ENCODE measurements around the gene ZNF518A. TPM values are rescaled to one million over a fixed set of nuclear protein-coding genes. Genes with fewer than 3 reads are reported as not detected.

ZNF518A gene
- total RNA-seq, 2 donors from 2014 or later, result 26.6 to 34.7 TPM

Other genes with a start within 250 kb of the ZNF518A start
- under 1 TPM in 1 of 2 donors, not detected in 1; 0.22 TPM for gene CC2D2B, start 222.3 kb upstream of the ZNF518A start, total RNA-seq
- 1 to 10 TPM; 5.6 to 6.4 TPM for gene CCNJ, start 86.7 kb upstream of the ZNF518A start, total RNA-seq
- gene BLNK, start 141.3 kb downstream of the ZNF518A start, total RNA-seq, result under 1 TPM in 1 of 2 donors, not detected in 1; 0.69 TPM
- gene DNTT, start 174.1 kb downstream of the ZNF518A start, total RNA-seq, result not detected
- gene OPALIN, start 228.7 kb downstream of the ZNF518A start, total RNA-seq, result not detected

Data from activated T-cell treated with anti-CD3 and anti-CD28 coated beads, Interleukin-2, amount 50 U/mL, for 72 hours (primary cell).